CD8-positive, alpha-beta memory T cell (primary cell): ENCODE measurements around the gene SBF1. TPM values are rescaled to one million over a fixed set of nuclear protein-coding genes. Genes with fewer than 3 reads are reported as not detected.

Experiments
- CTCF ChIA-PET: fragments of 350-600 bp; sonication (Branson Sonifier 250); formaldehyde crosslinking; loops from one replicate; lab custom pipeline; 2021; ENCODE audit warnings: antibody characterized with exemption; lab: Charles Lee
- POLR2A ChIA-PET: fragments of 350-600 bp; sonication (Branson Sonifier 250); formaldehyde crosslinking; loops from one replicate; lab custom pipeline; 2021; ENCODE audit warnings: antibody characterized with exemption; lab: Charles Lee
- DNase-seq, 5 donors: peaks; one replicate each; pipeline versions ENCODE4 v3.0.0 to v3.0.0-alpha.2; 2020 to 2022; ENCODE audit warnings: mixed read lengths in 1 of 5
- H3K27ac ChIP-seq: one replicate; pipeline ENCODE4 v1.7.0; 2013; ENCODE audit warnings: low read depth, mild to moderate bottlenecking, low read length, moderate library complexity
- H3K27me3 ChIP-seq: 2 replicates; pipeline ENCODE4 v1.7.0; 2013; ENCODE audit warnings: low read length, mild to moderate bottlenecking; ENCODE audit not compliant: insufficient read depth, poor library complexity, severe bottlenecking
- H3K36me3 ChIP-seq: 2 replicates; pipeline ENCODE4 v1.7.0; 2013; ENCODE audit warnings: mild to moderate bottlenecking, low read length, moderate library complexity; ENCODE audit not compliant: insufficient read depth
- H3K4me1 ChIP-seq: 2 replicates; pipeline ENCODE4 v1.7.0; 2013; ENCODE audit warnings: mild to moderate bottlenecking, low read length, moderate library complexity; ENCODE audit not compliant: insufficient read depth
- H3K4me3 ChIP-seq: 2 replicates; pipeline ENCODE4 v1.7.0; 2013; ENCODE audit warnings: mild to moderate bottlenecking, low read length
- H3K9me3 ChIP-seq: 2 replicates; pipeline ENCODE4 v1.7.0; 2013; ENCODE audit warnings: mild to moderate bottlenecking, low read length
- H3K27ac Mint-ChIP-seq, 8 donors: one replicate each; pipeline ENCODE4 v1.8.0; 2020 to 2021; ENCODE audit warnings: mixed read lengths in 8 of 8, mild to moderate bottlenecking in 6 of 8, inconsistent platforms in 3 of 8, moderate library complexity in 3 of 8
- H3K27me3 Mint-ChIP-seq, 2 donors: one replicate each; pipeline ENCODE4 v1.8.0; 2020 to 2021; ENCODE audit warnings: mixed read lengths in 2 of 2, mild to moderate bottlenecking in 1 of 2, moderate library complexity in 1 of 2
- H3K36me3 Mint-ChIP-seq, 3 donors: one replicate each; pipeline ENCODE4 v1.8.0; 2020 to 2021; ENCODE audit warnings: mixed read lengths in 3 of 3, inconsistent platforms in 1 of 3, mild to moderate bottlenecking in 1 of 3
- H3K4me1 Mint-ChIP-seq, 3 donors: one replicate each; pipeline ENCODE4 v1.8.0; 2020 to 2021; ENCODE audit warnings: mixed read lengths in 3 of 3, inconsistent platforms in 1 of 3, mild to moderate bottlenecking in 1 of 3
- H3K4me3 Mint-ChIP-seq, 7 donors: one replicate each; pipeline ENCODE4 v1.8.0; 2020 to 2021; ENCODE audit warnings: mixed read lengths in 7 of 7, mild to moderate bottlenecking in 6 of 7, moderate library complexity in 4 of 7, inconsistent platforms in 2 of 7
- H3K9me3 Mint-ChIP-seq, 5 donors: one replicate each; pipeline ENCODE4 v1.8.0; 2020 to 2022; ENCODE audit warnings: mixed read lengths in 5 of 5, mild to moderate bottlenecking in 3 of 5, moderate library complexity in 2 of 5, inconsistent platforms in 1 of 5
- polyA plus RNA-seq: library from polyadenylated mRNA; unstranded; fragments of 300-500 nt; fragmentation: Illumina TruSeq; gene quantifications from one replicate; pipeline ENCODE4 v1.2.3, GENCODE V29; 2021
- total RNA-seq, 2 experiments: library from RNA; stranded (reverse); gene quantifications; one replicate each; pipeline ENCODE4 v1.2.3, GENCODE V29; 2021

Gene SBF1
- total and polyA plus RNA-seq, 3 experiments from 2014 or later, result 43.8 to 150 (median 144) TPM

DNA sequence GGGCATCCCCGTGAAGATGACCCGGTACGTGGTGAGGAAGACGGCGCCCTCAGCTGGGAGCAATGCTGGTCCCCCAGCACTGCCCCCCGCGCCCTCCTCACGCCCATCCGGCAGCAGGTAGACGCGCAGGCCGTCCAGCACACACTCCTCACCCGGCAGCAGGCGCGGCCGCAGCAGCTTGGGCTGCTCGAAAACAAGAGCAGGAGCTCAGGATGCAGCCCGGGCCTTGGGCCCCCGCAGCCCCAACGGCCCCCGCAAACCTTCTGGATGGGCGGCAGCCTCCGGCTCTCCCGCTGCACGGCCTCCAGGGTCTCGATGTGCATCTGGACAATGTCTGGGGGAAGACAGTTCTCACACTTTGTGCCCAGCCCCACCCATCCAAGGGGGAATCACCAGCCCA lies 13.3 kb downstream of the SBF1 start:
- no peaks in the 10 kb centered on the region for H3K4me1 ChIP-seq
- Mint-ChIP-seq H3K9me3 (no peaks in the 10 kb centered on the region), H3K4me1 (peaks cover 0 to 4% (median 1%) of the 10 kb centered on the region in 3 donors), H3K36me3 (peaks cover 5 to 91% (median 5%) of the 10 kb centered on the region in 3 donors), H3K27me3 (no peaks in the 10 kb centered on the region), H3K4me3 (no peak overlapping the region), H3K27ac (peak overlapping the region in 1 of 8 donors; percentile 58)
- ChIA-PET POLR2A (interaction anchor here (1.3 kb wide), 1 partner anchor 64 kb away, joined by 3 read pairs; the partner anchor contains the start of gene SCO2), CTCF (no interaction called here)
- DNase-seq, result no peak
- H3K4me3 ChIP-seq, result no peak overlapping the region
- peaks cover 56% of the 10 kb centered on the region for H3K36me3 ChIP-seq
- H3K9me3 ChIP-seq, result no peaks in the 10 kb centered on the region
- no peaks in the 10 kb centered on the region for H3K27me3 ChIP-seq
- no peak overlapping the region for H3K27ac ChIP-seq

DNA sequence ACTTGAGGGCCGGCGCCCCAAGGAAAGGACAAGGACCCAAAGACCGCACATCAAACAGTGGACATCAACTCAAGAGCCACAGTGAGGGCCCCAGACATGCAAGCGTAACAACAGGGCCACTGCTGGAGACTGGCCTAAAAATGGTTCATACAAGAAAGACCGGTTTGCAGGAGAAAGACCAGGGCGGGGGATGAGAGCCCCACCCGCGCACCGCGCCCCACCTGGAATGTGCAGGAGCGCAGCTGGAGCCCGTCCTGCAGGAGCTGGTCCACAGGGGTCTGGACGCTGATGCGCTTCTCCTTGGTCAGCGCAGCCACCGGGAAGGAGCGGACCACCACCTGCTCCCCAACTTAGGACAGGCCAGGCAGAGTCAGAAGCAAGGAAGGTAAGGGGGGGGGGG lies 13.9 kb downstream of the SBF1 start:
- H3K27ac Mint-ChIP-seq, result peak overlapping the region in 4 of 8 donors; percentile 27 to 91 (median 68)
- no peaks in the 10 kb centered on the region for H3K27me3 ChIP-seq
- no peaks in the 10 kb centered on the region for H3K4me1 Mint-ChIP-seq
- no peaks in the 10 kb centered on the region for H3K27me3 Mint-ChIP-seq
- H3K36me3 ChIP-seq, result peaks cover 53% of the 10 kb centered on the region
- H3K4me3 Mint-ChIP-seq, result peak overlapping the region in 1 of 7 donors; percentile 52
- peaks cover 5 to 88% (median 5%) of the 10 kb centered on the region in 3 donors for H3K36me3 Mint-ChIP-seq
- no peaks in the 10 kb centered on the region for H3K4me1 ChIP-seq
- no peaks in the 10 kb centered on the region for H3K9me3 Mint-ChIP-seq
- H3K27ac ChIP-seq, result no peak overlapping the region
- no peak overlapping the region for H3K4me3 ChIP-seq
- ChIA-PET CTCF (no interaction called here), POLR2A (interaction anchor here (1.3 kb wide), 1 partner anchor 65 kb away, joined by 3 read pairs; the partner anchor contains the start of gene SCO2)
- H3K9me3 ChIP-seq, result no peaks in the 10 kb centered on the region
- no peak for DNase-seq

DNA sequence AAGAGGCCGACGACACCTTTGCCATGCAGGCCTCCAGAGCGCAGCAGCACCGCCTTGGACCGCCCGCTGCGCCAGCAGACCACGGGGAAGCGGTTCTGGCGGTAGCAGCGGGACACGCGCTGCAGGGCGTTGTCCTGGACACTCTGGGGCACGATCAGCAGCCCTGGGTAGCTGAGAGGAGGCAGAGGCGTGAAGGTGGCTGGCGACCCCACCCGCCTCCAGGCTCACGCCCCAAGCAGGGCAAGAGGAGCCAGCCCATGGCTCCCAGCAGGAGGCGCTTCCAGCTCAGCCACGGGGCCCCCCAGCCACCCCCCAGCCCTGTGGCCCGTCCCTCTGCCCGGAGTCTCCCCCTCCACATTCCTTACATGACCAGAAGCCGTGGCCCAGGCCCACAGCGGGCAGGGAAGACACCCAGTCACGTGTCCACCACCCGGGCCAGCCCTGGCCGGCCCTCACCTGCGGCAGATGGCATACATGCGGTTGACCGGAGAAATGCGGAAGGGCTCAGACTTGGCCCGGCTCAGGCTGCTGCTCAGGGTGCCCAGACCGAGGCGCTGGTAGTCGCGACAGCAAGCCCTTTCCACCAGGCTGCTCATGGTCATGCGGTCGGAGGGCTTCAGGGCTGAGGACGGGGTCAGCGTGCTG lies 15.2 kb downstream of the SBF1 start:
- DNase-seq, result no peak
- H3K4me1 ChIP-seq, result no peaks in the 10 kb centered on the region
- H3K27me3 Mint-ChIP-seq, result no peaks in the 10 kb centered on the region
- ChIA-PET CTCF (interaction anchor here (2.0 kb wide), 1 partner anchor 14 kb away, joined by 6 read pairs; no protein-coding TSS in a partner anchor), POLR2A (no interaction called here)
- H3K27ac Mint-ChIP-seq, result peak overlapping the region in 1 of 8 donors; percentile 51
- H3K27ac ChIP-seq, result no peak overlapping the region
- no peaks in the 10 kb centered on the region for H3K27me3 ChIP-seq
- no peak overlapping the region for H3K4me3 ChIP-seq
- H3K36me3 Mint-ChIP-seq, result peaks cover 5 to 88% (median 7%) of the 10 kb centered on the region in 3 donors
- H3K9me3 Mint-ChIP-seq, result no peaks in the 10 kb centered on the region
- peaks cover 48% of the 10 kb centered on the region for H3K36me3 ChIP-seq
- no peak overlapping the region for H3K4me3 Mint-ChIP-seq
- H3K9me3 ChIP-seq, result no peaks in the 10 kb centered on the region
- H3K4me1 Mint-ChIP-seq, result no peaks in the 10 kb centered on the region

DNA sequence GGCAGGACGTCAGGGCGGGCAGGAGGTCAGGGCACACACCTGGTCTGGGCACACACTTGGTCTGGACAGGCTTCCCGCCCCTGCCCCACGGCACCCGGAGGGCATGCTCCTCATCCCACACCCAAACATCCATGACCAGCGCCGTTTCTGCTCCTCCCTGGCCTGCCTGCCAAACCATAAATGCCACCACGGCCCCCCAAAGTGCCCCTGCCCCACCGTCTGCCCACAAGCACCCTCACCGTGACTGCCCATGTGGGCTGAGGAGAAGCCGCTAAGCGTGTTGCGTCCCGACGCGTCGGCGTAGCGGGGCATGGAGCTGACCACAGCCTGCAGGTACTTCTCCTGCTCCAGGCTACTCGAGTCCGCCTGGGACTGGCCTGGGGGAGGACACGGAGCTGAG lies 15.8 kb downstream of the SBF1 start:
- Mint-ChIP-seq H3K4me1 (no peaks in the 10 kb centered on the region), H3K27me3 (no peaks in the 10 kb centered on the region), H3K36me3 (peaks cover 5 to 88% (median 7%) of the 10 kb centered on the region in 3 donors), H3K27ac (no peak overlapping the region), H3K9me3 (no peaks in the 10 kb centered on the region), H3K4me3 (no peak overlapping the region)
- ChIA-PET CTCF (interaction anchor here (0.9 to 2.0 kb wide), 3 partner anchors 11 to 67 kb away, joined by 3 to 6 read pairs (median 4); partner anchors contain the start of gene SCO2), POLR2A (no interaction called here)
- Histone ChIP-seq H3K27ac (no peak overlapping the region), H3K9me3 (no peaks in the 10 kb centered on the region), H3K4me1 (no peaks in the 10 kb centered on the region), H3K27me3 (no peaks in the 10 kb centered on the region), H3K4me3 (no peak overlapping the region), H3K36me3 (peaks cover 54% of the 10 kb centered on the region)
- no peak for DNase-seq

DNA sequence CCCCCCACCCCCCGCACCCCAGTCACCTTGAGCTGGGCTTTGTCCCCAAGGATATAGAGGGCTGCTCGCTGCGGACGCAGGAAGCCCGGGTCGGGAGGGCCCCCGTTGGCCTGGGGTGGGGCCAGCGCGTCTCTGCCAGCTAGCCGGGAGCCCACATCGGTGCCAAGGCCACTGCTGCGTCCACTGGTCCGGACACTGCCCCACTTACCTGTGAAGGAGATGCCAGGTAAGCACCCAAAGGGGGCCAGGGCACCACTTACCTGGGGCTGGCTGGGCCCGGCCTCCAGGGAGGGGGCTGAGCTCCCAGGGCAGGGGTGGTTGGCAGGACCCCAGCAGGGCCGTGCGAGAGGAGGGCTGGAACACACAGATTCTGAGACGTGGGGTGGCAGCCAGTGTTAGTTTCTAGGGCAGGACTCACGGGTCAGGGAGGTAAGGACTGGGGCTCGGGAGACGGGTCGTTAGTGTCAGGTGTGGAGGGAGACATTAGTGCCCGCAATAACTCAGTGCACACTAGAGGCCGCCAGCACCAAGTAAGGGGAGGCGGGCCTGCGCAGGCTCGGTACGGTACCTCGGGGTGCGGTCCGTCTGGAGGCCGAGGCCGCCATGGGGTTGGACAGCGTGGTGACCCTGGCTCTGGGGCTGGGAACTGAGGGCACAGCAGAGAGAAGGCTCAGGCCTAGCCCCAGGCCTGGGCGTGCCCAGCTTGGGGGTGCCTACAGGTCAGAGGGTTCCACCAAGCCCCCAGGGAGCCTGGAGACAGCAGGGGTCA lies 18.2 kb downstream of the SBF1 start:
- Histone ChIP-seq H3K4me3 (no peak overlapping the region), H3K9me3 (no peaks in the 10 kb centered on the region), H3K27me3 (no peaks in the 10 kb centered on the region), H3K36me3 (peaks cover 40% of the 10 kb centered on the region), H3K4me1 (no peaks in the 10 kb centered on the region), H3K27ac (no peak overlapping the region)
- Mint-ChIP-seq H3K9me3 (no peaks in the 10 kb centered on the region), H3K27me3 (no peaks in the 10 kb centered on the region), H3K4me1 (peaks cover 4 to 7% (median 7%) of the 10 kb centered on the region in 3 donors), H3K36me3 (peaks cover 5 to 80% (median 7%) of the 10 kb centered on the region in 3 donors), H3K4me3 (no peak overlapping the region), H3K27ac (peak overlapping the region in 6 of 8 donors; percentile 29 to 88 (median 64))
- POLR2A ChIA-PET, result no interaction called here
- CTCF ChIA-PET, result interaction anchor here (1.5 to 2.1 kb wide), 3 partner anchors 13 to 69 kb away, joined by 4 to 8 read pairs (median 6); partner anchors contain the start of gene SCO2
- no peak for DNase-seq

DNA sequence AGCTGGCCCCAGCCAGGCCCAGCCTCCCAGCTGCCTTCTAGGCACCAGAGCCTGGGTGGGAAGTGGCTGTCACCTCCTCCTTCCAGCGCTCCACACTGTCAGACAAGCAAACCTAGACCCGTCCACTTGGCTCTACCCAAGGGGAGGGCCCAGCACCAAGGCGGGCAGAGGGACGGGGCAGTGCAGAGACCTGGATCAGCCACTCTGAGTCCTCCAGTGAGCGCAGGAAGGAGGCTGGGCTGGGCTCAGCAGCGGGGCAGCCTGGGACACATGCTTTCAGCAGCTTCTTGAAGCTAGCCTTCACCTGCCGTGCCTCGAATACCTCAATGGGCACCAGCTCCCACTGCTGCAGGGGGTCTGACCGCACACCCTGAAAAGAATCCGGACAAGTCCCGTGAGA lies 18.8 kb downstream of the SBF1 start:
- peaks cover 4 to 12% (median 7%) of the 10 kb centered on the region in 3 donors for H3K4me1 Mint-ChIP-seq
- Histone ChIP-seq H3K27ac (no peak overlapping the region), H3K27me3 (no peaks in the 10 kb centered on the region), H3K36me3 (peaks cover 38% of the 10 kb centered on the region), H3K4me1 (no peaks in the 10 kb centered on the region), H3K9me3 (no peaks in the 10 kb centered on the region), H3K4me3 (no peak overlapping the region)
- CTCF ChIA-PET, result interaction anchor here (1.5 to 2.1 kb wide), 3 partner anchors 14 to 70 kb away, joined by 4 to 8 read pairs (median 6); partner anchors contain the start of gene SCO2
- POLR2A ChIA-PET, result no interaction called here
- no peaks in the 10 kb centered on the region for H3K27me3 Mint-ChIP-seq
- H3K4me3 Mint-ChIP-seq, result no peak overlapping the region
- H3K27ac Mint-ChIP-seq, result peak overlapping the region in 1 of 8 donors; percentile 17
- no peaks in the 10 kb centered on the region for H3K9me3 Mint-ChIP-seq
- H3K36me3 Mint-ChIP-seq, result peaks cover 5 to 79% (median 11%) of the 10 kb centered on the region in 3 donors
- DNase-seq, result no peak

DNA sequence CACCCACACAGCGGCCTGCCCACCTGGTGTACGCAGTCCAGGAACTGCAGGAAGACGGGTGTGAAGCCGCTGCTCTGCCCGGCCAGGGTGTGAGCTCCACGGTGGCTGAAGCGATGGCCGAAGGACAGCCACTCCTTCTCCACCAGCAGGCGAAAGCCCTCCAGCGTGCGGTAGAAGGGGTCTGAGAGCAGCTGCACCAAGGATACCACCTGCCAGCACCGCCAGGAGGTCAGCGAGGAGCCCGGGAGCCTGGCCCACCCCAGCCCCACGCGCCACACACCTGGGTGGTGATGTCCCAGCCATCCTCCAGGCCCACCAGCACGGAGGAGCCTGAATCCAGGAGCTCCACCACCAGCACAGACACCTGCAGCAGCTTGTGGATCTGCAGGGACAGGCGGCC lies 19.6 kb downstream of the SBF1 start:
- CTCF ChIA-PET, result interaction anchor here (1.7 kb wide), 1 partner anchor 17 kb away, joined by 6 read pairs; no protein-coding TSS in a partner anchor
- H3K27me3 ChIP-seq, result no peaks in the 10 kb centered on the region
- no peak for DNase-seq
- no peak overlapping the region for H3K27ac ChIP-seq
- no peaks in the 10 kb centered on the region for H3K9me3 ChIP-seq
- Mint-ChIP-seq H3K9me3 (no peaks in the 10 kb centered on the region), H3K27ac (peak overlapping the region in 1 of 8 donors; percentile 24), H3K4me3 (no peak overlapping the region), H3K4me1 (peaks cover 4 to 12% (median 7%) of the 10 kb centered on the region in 3 donors), H3K27me3 (no peaks in the 10 kb centered on the region), H3K36me3 (peaks cover 5 to 78% (median 16%) of the 10 kb centered on the region in 3 donors)
- POLR2A ChIA-PET, result no interaction called here
- H3K4me3 ChIP-seq, result no peak overlapping the region
- H3K36me3 ChIP-seq, result peaks cover 33% of the 10 kb centered on the region
- H3K4me1 ChIP-seq, result no peaks in the 10 kb centered on the region
